Loucy (cell line): ENCODE data around the gene MOV10.

ENCODE experiments used
- H2AFZ ChIP-seq: fragments of 200-600 bp; sonication (generic); 2 replicates; pipeline ENCODE4 v1.6.0; 2016; ENCODE audit warnings: antibody characterized with exemption, mild to moderate bottlenecking, low read length, moderate library complexity
- H3F3A ChIP-seq: fragments of 200-600 bp; 2 replicates; pipeline ENCODE4 v1.6.0; 2016; ENCODE audit warnings: antibody characterized with exemption, low read depth, mild to moderate bottlenecking
- H3K27me3 ChIP-seq: fragments of 200-600 bp; sonication (generic); 2 replicates; pipeline ENCODE4 v1.6.1; 2014; ENCODE audit warnings: low read length, mild to moderate bottlenecking; ENCODE audit not compliant: insufficient read depth, poor library complexity, severe bottlenecking
- H3K36me3 ChIP-seq: fragments of 200-600 bp; sonication (generic); 2 replicates; pipeline ENCODE4 v1.6.1; 2016; ENCODE audit warnings: low read length; ENCODE audit not compliant: insufficient read depth
- H3K4me1 ChIP-seq: fragments of 200-600 bp; sonication (generic); 2 replicates; pipeline ENCODE4 v1.5.1; 2014; ENCODE audit warnings: low read length, mild to moderate bottlenecking; ENCODE audit not compliant: insufficient read depth, poor library complexity, severe bottlenecking
- H3K4me2 ChIP-seq: fragments of 200-600 bp; sonication (generic); 2 replicates; pipeline ENCODE4 v1.6.0; 2014; ENCODE audit warnings: antibody characterized with exemption, low read length, low read depth, mild to moderate bottlenecking; ENCODE audit not compliant: poor library complexity, severe bottlenecking
- H3K4me3 ChIP-seq: fragments of 200-600 bp; sonication (generic); 2 replicates; pipeline ENCODE4 v1.5.1; 2014; ENCODE audit warnings: low read length, mild to moderate bottlenecking, mixed read lengths; ENCODE audit not compliant: poor library complexity, severe bottlenecking
- H3K79me2 ChIP-seq: fragments of 200-600 bp; sonication (generic); 2 replicates; pipeline ENCODE4 v1.6.1; 2014; ENCODE audit warnings: low read length; ENCODE audit not compliant: insufficient read depth
- H3K9ac ChIP-seq: fragments of 200-600 bp; sonication (generic); 2 replicates; pipeline ENCODE4 v1.6.0; 2014; ENCODE audit warnings: mild to moderate bottlenecking, low read depth, low read length, moderate library complexity; ENCODE audit not compliant: poor library complexity, severe bottlenecking
- H3K9me2 ChIP-seq: fragments of 200-600 bp; sonication (generic); replicated peaks from 2 replicates; pipeline ENCODE4 v1.6.1; 2016; ENCODE audit warnings: low read depth, low read length, mixed read lengths
- H3K9me3 ChIP-seq: fragments of 200-600 bp; sonication (generic); 2 replicates; pipeline ENCODE4 v1.6.1; 2014; ENCODE audit warnings: mild to moderate bottlenecking, antibody characterized with exemption, low read length, low read depth; ENCODE audit not compliant: insufficient read depth
- H4K20me1 ChIP-seq: fragments of 200-600 bp; sonication (generic); 2 replicates; pipeline ENCODE4 v1.6.0; 2014; ENCODE audit warnings: antibody characterized with exemption, low read length, mild to moderate bottlenecking; ENCODE audit not compliant: insufficient read depth, poor library complexity, severe bottlenecking
- EZH2phosphoT487 ChIP-seq: fragments of 200-600 bp; IDR thresholded peaks from 2 replicates; pipeline ENCODE4 v1.6.1; 2018; ENCODE audit warnings: antibody characterized with exemption, mild to moderate bottlenecking, moderate library complexity, borderline replicate concordance
- TF ChIP-seq, protein P1 (sequence below): fragments of 200-600 bp; sonication (generic); conservative IDR thresholded peaks from 2 replicates; pipeline ENCODE4 v1.5.1; 2014; ENCODE audit warnings: mild to moderate bottlenecking, antibody characterized with exemption, low read length

MOV10 gene

DNA sequence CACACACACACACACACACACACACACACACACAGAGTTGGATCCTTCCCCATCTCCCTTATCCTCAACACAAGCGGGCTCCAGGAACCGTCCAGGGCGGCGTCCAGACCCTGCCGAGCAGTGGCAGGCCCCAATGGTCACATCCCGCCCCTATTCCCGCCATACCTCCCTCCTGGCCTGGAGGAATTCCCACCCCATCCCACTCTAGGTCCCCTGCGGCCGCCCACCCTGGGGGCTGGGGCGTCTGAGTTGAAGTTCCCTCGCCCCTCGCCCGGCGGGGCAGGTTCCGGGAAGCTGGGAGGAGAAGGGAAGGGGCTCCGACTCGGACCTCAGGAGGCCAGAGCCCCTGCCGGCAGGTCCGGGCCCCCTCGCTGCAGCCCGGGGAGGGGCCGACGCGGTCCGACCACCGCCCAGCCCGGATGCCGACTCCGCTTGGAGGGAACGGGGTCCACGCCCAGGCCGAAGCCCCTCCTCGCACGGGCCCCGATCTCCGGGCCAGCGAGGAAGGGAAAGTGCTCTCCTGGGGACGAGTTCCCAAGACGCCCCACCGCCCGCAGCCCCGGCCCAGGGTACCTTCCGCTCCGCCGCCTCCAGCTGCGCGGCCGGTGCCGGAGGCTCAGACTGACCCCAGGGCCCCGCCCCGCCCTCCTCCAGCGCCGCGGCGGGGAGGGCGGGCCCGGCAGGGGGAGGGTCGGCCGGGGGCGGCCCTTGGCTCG, 32.2 kb downstream of the MOV10 start, which contains the start of gene RHOC:
Gene RHOC (minus strand): TSS at position 623 of the 716 bp plus-strand sequence. CDS start 3,328 bp downstream, outside the sequence.
- peaks cover 6% of the 10 kb centered on the region; the same call in 1 of the 2 replicates for H3K36me3 ChIP-seq
- H3F3A ChIP-seq: no peaks in the 10 kb centered on the region
- no peaks in the 10 kb centered on the region for H3K27me3 ChIP-seq
- peak within 1 kb of the TSS; percentile 86 for H3K9ac ChIP-seq
- H3K4me3 ChIP-seq: peak within 1 kb of the TSS; percentile 80
- H3K9me2 ChIP-seq: no peaks in the 10 kb centered on the region
- H4K20me1 ChIP-seq: peaks cover 18% of the 10 kb centered on the region
- peaks cover 51% of the 10 kb centered on the region for H3K79me2 ChIP-seq
- peak within 1 kb of the TSS; percentile 91 for H2AFZ ChIP-seq
- no peaks in the 10 kb centered on the region for H3K9me3 ChIP-seq
- H3K4me1 ChIP-seq: peaks cover 36% of the 10 kb centered on the region
- TF ChIP-seq, protein P1, sequence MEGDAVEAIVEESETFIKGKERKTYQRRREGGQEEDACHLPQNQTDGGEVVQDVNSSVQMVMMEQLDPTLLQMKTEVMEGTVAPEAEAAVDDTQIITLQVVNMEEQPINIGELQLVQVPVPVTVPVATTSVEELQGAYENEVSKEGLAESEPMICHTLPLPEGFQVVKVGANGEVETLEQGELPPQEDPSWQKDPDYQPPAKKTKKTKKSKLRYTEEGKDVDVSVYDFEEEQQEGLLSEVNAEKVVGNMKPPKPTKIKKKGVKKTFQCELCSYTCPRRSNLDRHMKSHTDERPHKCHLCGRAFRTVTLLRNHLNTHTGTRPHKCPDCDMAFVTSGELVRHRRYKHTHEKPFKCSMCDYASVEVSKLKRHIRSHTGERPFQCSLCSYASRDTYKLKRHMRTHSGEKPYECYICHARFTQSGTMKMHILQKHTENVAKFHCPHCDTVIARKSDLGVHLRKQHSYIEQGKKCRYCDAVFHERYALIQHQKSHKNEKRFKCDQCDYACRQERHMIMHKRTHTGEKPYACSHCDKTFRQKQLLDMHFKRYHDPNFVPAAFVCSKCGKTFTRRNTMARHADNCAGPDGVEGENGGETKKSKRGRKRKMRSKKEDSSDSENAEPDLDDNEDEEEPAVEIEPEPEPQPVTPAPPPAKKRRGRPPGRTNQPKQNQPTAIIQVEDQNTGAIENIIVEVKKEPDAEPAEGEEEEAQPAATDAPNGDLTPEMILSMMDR: no peak
- no peak for TF ChIP-seq EZH2phosphoT487
- peak within 1 kb of the TSS; percentile 99 for H3K4me2 ChIP-seq

DNA sequence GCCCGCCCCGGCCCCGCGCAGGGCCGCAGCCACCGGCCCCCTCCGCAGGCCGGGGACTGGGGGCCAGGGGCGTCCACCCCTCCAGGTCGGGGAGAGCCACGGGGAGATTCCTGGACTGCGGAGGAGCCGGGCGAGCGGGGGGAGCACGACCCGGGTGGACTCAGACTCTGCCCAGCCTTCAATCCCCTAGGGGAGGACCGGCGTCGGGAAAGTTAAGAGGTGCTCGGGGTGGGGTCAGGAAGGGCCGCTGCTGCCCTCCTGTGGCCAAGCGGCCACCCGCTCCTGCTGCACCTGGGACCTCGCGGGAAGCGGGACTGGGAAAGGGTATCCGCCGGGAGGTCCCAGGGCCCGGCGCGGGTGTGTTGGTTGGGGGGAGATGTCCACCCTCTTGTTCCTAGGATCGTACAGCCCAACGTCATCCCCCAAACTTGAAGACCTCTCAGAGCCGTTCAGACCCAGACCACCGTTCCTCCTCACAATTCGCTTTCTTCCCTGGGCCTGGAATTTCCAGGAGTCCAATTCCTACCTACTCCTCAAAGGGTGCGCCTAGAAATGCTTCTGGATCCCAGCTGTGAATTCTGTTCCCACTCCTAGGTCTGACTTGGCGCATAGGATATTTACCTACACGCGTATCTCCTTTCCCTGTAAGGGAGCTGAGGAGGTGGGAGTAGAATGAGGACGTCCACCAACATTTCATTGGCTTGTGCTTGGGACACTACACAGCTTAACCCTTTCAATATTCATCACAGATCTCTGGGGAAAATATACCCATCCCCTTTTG, 33.0 kb downstream of the MOV10 start:
- TF ChIP-seq EZH2phosphoT487: no peak
- TF ChIP-seq, protein P1: peak; percentile 72
- H3K9ac ChIP-seq: peak overlapping the region; percentile 86
- no peaks in the 10 kb centered on the region for H3K9me2 ChIP-seq
- peaks cover 10% of the 10 kb centered on the region for H4K20me1 ChIP-seq
- no peaks in the 10 kb centered on the region for H3K9me3 ChIP-seq
- no peaks in the 10 kb centered on the region for H3K27me3 ChIP-seq
- peak overlapping the region; percentile 71 for H3K4me2 ChIP-seq
- H2AFZ ChIP-seq: peak overlapping the region; percentile 91
- peaks cover 45% of the 10 kb centered on the region for H3K79me2 ChIP-seq
- H3F3A ChIP-seq: no peaks in the 10 kb centered on the region
- H3K36me3 ChIP-seq: peaks cover 2% of the 10 kb centered on the region; the same call in 1 of the 2 replicates
- H3K4me1 ChIP-seq: peaks cover 31% of the 10 kb centered on the region
- peak overlapping the region; percentile 80 for H3K4me3 ChIP-seq

DNA sequence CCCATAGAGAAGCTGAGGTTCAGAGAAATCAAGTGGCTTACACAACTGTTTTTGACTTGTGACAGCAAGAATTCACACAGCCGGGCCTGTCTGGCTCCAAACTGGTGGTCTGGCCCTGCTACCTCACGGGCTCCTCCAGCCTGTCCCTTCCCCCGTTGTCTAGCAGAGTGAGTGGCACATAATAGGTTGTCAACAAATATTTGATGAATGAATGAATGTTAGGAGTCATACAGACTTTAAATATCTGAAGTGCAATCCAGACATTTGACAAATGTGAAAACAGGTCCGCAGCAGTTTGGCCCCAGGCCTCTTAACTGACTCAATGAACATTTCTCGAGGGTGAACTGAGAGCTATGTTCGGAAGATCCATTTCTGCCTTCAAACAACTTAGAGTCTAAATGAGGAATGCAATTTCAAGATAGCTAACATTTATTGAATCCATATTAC, 33.6 kb downstream of the MOV10 start:
- Histone ChIP-seq H3K9me3 (no peaks in the 10 kb centered on the region), H3F3A (no peaks in the 10 kb centered on the region), H3K4me3 (no peak overlapping the region), H3K79me2 (peaks cover 39% of the 10 kb centered on the region), H3K4me2 (no peak overlapping the region), H3K27me3 (no peaks in the 10 kb centered on the region), H3K9me2 (no peaks in the 10 kb centered on the region), H4K20me1 (peaks cover 9% of the 10 kb centered on the region), H3K4me1 (peaks cover 27% of the 10 kb centered on the region), H3K9ac (no peak overlapping the region), H3K36me3 (no peaks in the 10 kb centered on the region), H2AFZ (0 out of 2 replicates have a peak overlapping the region, but pooled peaks have one; percentile 91)
- TF ChIP-seq, protein P1: no peak
- TF ChIP-seq EZH2phosphoT487: no peak
